OCI-LY1 (cell line): ENCODE data around the gene B9D2.
"Not testable (repeated sequence)": the region's sequence is repeated elsewhere in the genome, so short reads cannot be mapped to it uniquely, and the experiment has no call there.

Source experiments
- EZH2 ChIP-seq: fragments of 200-600 bp; sonication (generic), shearing (Covaris generic); IDR thresholded peaks from 2 replicates; pipeline ENCODE4 v1.8.0; 2017; ENCODE audit warnings: borderline replicate concordance, mixed run types, mild to moderate bottlenecking, antibody characterized with exemption, low read length, moderate library complexity, mixed read lengths
- TF ChIP-seq, protein P1 (sequence below): fragments of 200-600 bp; sonication (generic), shearing (Covaris generic); IDR thresholded peaks from 2 replicates; pipeline ENCODE4 v1.5.1; 2017; ENCODE audit warnings: mild to moderate bottlenecking, antibody characterized with exemption, low read length, moderate library complexity, mixed read lengths

DNA sequence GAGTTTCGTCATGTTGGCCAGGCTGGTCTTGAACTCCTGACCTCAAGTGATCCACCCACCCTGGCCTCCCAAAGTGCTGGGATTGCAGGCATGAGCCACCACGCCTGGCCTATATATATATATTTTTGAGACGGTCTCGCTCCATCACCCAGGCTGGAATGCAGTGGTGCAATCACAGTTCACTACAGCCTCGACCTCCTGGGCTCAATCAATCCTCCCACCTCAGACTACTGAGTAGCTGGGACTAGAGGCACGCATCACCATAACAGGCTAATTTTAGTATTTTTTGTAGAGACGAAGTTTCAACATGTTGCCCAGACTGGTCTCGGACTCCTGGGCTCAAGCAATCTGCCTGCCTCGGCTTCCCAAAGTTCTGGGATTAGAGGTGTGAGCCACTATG, 17.0 kb downstream of the B9D2 start:
- TF ChIP-seq, protein P1, sequence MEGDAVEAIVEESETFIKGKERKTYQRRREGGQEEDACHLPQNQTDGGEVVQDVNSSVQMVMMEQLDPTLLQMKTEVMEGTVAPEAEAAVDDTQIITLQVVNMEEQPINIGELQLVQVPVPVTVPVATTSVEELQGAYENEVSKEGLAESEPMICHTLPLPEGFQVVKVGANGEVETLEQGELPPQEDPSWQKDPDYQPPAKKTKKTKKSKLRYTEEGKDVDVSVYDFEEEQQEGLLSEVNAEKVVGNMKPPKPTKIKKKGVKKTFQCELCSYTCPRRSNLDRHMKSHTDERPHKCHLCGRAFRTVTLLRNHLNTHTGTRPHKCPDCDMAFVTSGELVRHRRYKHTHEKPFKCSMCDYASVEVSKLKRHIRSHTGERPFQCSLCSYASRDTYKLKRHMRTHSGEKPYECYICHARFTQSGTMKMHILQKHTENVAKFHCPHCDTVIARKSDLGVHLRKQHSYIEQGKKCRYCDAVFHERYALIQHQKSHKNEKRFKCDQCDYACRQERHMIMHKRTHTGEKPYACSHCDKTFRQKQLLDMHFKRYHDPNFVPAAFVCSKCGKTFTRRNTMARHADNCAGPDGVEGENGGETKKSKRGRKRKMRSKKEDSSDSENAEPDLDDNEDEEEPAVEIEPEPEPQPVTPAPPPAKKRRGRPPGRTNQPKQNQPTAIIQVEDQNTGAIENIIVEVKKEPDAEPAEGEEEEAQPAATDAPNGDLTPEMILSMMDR: not testable (repeated sequence)
- not testable (repeated sequence) for TF ChIP-seq EZH2
